C4-2B (cell line): ENCODE measurements around the gene GPHN.

Experiments
- H3K27ac ChIP-seq: fragments of 450-650 bp; 2 replicates; pipeline ENCODE4 v1.5.1; 2017
- ZFX ChIP-seq: fragments of 450-650 bp; IDR thresholded peaks from 2 replicates; pipeline ENCODE4 v1.6.1; 2017
- TF ChIP-seq, protein P1 (sequence below): fragments of 450-650 bp; conservative IDR thresholded peaks from 2 replicates; pipeline ENCODE4 v1.5.1; 2017; ENCODE audit warnings: mild to moderate bottlenecking

The GPHN gene

DNA sequence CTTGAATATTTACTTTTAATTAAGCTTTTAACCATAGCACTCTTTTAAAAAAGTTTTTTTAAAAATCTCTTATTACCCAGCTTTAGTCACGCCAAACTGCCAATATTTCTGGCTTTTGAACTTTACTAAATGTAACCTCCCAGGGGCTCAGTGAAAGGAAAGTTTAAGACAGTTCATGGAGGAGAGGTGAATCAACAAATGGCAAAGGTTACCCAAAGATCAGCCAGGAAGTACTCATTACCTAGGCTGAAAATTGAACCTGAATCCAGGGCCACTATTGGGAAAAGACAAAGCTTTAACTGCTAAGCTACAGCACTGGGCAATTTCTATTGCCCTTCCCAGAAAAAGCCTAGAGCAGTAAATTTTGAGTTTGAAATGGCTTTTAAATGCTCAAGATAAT is 282.2 kb downstream of the GPHN start:
- TF ChIP-seq, protein P1, sequence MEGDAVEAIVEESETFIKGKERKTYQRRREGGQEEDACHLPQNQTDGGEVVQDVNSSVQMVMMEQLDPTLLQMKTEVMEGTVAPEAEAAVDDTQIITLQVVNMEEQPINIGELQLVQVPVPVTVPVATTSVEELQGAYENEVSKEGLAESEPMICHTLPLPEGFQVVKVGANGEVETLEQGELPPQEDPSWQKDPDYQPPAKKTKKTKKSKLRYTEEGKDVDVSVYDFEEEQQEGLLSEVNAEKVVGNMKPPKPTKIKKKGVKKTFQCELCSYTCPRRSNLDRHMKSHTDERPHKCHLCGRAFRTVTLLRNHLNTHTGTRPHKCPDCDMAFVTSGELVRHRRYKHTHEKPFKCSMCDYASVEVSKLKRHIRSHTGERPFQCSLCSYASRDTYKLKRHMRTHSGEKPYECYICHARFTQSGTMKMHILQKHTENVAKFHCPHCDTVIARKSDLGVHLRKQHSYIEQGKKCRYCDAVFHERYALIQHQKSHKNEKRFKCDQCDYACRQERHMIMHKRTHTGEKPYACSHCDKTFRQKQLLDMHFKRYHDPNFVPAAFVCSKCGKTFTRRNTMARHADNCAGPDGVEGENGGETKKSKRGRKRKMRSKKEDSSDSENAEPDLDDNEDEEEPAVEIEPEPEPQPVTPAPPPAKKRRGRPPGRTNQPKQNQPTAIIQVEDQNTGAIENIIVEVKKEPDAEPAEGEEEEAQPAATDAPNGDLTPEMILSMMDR, result no peak
- no peak for TF ChIP-seq ZFX
- H3K27ac ChIP-seq, result no peak overlapping the region

DNA sequence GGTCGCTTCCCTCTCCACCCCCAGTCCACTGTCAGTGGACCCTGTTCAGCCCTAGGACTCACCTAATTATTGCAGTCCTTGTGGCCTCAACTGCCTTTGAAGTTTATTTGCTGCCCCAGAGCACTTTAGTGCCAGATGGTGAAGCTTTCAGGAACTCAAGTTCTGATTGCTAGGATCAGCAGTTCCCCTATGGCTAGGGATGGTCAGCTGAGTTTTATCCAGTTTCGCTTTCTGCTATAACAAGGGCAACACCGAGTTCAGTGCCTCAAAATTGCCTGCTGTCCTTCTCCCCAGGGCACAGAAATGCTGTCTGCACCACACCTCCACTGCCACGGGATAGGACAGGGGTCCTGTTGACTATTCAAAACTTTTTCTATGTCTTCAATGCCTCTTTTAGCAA is 295.0 kb downstream of the GPHN start:
- H3K27ac ChIP-seq, result no peak overlapping the region
- TF ChIP-seq, protein P1, result no peak
- TF ChIP-seq ZFX, result no peak

DNA sequence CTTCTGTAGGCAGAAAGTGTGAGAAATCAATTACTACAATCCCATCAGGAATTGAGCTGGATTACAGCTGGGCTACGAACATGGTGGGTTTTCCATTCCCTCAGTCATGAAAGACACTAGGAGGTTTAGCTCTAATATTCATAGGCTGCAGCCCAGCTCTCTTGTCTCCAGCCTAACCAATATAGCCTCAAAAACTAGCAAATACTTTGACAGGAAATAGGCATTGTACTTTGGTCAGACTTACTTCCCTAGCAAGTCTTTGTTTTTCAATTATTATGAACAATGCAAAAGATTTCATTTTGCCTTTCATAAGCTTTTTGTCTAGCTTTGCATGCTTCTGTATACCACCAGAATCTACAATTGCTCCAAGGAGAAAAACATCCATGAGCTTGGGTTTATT is 296.2 kb downstream of the GPHN start:
- H3K27ac ChIP-seq, result no peak overlapping the region
- TF ChIP-seq, protein P1, result no peak
- no peak for TF ChIP-seq ZFX

DNA sequence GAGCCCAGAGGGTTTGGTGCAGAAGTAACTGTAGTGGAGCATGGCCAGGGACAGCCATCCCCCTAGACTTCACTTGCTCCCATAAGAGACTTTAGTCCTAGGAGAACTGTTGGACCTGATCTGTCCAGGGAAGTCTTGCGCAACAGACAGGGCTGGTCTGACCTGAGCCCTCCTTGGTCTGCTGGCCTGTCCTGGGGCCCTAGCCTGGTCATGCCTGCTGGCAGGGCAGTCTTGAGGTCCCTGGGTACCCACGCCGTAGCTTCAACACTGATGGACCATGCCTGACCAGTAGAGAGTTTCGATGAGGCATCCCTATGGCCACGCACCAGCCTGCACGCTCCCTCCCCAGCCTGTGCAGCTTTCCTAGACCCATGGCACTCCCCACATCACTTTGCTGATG is 305.7 kb downstream of the GPHN start:
- H3K27ac ChIP-seq, result no peak overlapping the region
- TF ChIP-seq ZFX, result no peak
- TF ChIP-seq, protein P1, result no peak

DNA sequence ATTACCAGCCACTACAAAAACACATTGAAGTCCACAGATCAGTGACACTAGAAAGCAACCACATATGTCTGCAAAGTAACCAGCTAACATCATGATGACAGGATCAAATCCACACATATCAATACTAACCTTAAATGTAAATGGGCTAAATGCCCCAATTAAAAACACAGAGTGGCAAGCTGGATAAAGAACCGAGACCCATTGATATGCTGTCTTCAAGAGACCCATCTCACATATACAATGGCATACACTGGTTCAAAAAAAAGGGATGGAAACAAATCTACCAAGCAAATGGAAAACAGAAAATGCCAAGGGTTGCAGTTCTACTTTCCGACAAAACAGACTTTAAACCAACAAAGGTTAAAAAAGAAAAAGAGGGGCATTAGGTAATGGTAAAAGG is 307.7 kb downstream of the GPHN start:
- H3K27ac ChIP-seq, result no peak overlapping the region
- TF ChIP-seq, protein P1, result no peak
- no peak for TF ChIP-seq ZFX

DNA sequence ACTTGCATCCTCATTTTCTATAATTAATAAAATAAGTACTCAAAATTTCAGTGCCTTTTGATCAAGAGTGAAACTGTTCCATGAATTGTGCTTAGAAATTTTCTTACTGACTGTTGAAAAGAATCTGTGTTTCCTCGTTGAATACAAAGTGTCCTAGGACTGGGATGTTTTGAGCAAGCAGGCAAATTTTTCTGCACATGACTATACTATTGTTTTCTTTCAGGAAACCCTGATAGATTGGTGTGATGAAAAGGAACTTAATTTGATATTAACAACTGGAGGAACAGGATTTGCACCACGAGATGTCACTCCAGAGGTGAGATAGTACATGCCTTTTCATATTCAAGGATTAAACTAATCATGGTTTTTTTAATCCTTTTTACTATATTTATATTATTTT is 316.3 kb downstream of the GPHN start:
- no peak overlapping the region for H3K27ac ChIP-seq
- TF ChIP-seq ZFX, result no peak
- TF ChIP-seq, protein P1, result no peak

DNA sequence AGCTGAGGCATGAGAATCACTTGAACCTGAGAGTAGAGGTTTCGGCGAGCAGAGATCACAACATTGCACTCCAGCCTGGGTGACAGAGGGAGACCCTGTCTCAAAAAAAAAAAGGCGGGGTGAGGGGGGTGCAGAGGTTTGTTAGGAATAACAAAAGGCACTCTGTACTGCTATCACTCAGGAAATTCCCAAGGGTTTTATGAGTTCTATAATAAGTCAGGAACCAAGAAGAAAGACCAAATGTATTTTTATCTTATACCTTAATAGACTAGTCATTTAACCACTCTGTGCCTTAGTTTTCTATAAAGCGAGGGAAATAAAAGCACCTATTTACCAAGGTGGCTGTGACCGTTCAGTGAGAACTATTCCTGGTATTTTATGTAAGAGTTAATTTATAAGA is 319.2 kb downstream of the GPHN start:
- TF ChIP-seq, protein P1, result no peak
- TF ChIP-seq ZFX, result no peak
- H3K27ac ChIP-seq, result no peak overlapping the region
